Breast epithelium (tissue), 3 donors: Measurements from ENCODE around the gene ACP4.

Source experiments
- CTCF ChIP-seq, 3 donors: fragments of 450-650 bp; IDR thresholded peaks; one replicate each; pipeline ENCODE4 v1.5.1; 2016 to 2017; ENCODE audit warnings: antibody characterized with exemption in 3 of 3, mild to moderate bottlenecking in 3 of 3, moderate library complexity in 3 of 3
- POLR2AphosphoS5 ChIP-seq, 3 donors: sonication (generic); formaldehyde crosslinking; IDR thresholded peaks; one replicate each; pipeline ENCODE4 v1.6.1; 2017; ENCODE audit warnings: antibody characterized with exemption in 3 of 3

DNA sequence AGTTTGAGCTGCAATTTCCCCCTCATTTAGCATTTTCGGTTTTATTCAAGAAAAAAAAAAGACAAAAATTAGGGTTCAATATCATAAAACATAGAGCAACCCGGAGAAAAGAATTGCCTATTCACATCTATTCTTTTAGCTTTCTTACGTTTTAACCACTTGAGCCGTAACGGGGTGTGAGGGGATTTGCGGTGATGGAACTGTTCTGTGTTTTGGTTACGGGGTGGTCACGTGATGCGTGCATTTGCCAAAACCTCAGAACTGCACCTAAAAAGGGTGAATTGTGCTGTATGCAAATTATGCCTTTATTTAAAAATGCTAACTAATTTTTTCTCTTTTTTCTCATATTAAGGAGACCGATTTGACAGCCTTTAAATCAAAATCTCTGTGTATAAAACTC, 45.0 kb upstream of the ACP4 start:
- TF ChIP-seq CTCF (IDR thresholded peaks at IDR 0.05) (no peak), POLR2AphosphoS5 (IDR thresholded peaks at IDR 0.05) (no peak)
